Measurements from ENCODE around the gene STAP2. TPM values are rescaled to one million over a fixed set of nuclear protein-coding genes. Genes with fewer than 3 reads are reported as not detected.
A peak's percentile ranks its signal among the peaks of the same experiment; 100 is the strongest.

Gene STAP2
- total RNA-seq: 10 to 100 TPM; 11.0 to 11.5 TPM

GRCh38 chr19:4338441-4339355 lies at the start of gene STAP2:
STAP2 (minus strand) TSS chr19:4338827; CDS start chr19:4338753, 74 bp downstream.
- CTCF ChIA-PET: interaction anchor here (1.4 to 1.5 kb wide), 2 partner anchors 11 to 64 kb away, joined by 3 to 4 read pairs; partner anchors contain the start of gene CHAF1A
- Mint-ChIP-seq H3K4me3 (peak within 1 kb of the TSS; percentile 81), H3K4me1 (peaks cover 16% of the 10 kb centered on the region), H3K27ac (peak within 1 kb of the TSS; percentile 94), H3K36me3 (ENCODE audit: low read depth) (peaks cover 19% of the 10 kb centered on the region), H3K9me3 (ENCODE audit: low read depth) (peaks cover 9% of the 10 kb centered on the region), H3K27me3 (no peaks in the 10 kb centered on the region)
- intact Hi-C loops (cut with DNase I, micrococcal nuclease): loop anchor here in 1 of 2 experiments (1.0 kb wide), 1 partner anchor 10 kb away; no protein-coding TSS in a partner anchor
- DNase-seq (peak; percentile 64), ATAC-seq (no peak)
- POLR2A ChIA-PET: interaction anchor here (0.6 to 1.0 kb wide), 3 partner anchors 8 to 132 kb away, joined by 3 to 6 read pairs (median 3); no protein-coding TSS in a partner anchor

- no peak overlapping the region for H3K27ac Mint-ChIP-seq
- no peak for ATAC-seq
- no peak overlapping the region for H3K4me3 Mint-ChIP-seq
- no peak for DNase-seq
- intact Hi-C loops (cut with DNase I, micrococcal nuclease): no loop called here
- H3K4me1 Mint-ChIP-seq: peaks cover 24% of the 10 kb centered on the region
- ChIA-PET POLR2A (no interaction called here), CTCF (no interaction called here)
- H3K9me3 Mint-ChIP-seq (ENCODE audit: low read depth): no peaks in the 10 kb centered on the region
- peaks cover 11% of the 10 kb centered on the region for H3K36me3 Mint-ChIP-seq (ENCODE audit: low read depth)
- no peaks in the 10 kb centered on the region for H3K27me3 Mint-ChIP-seq
These were observed 47.6 kb upstream of the STAP2 start for GRCh38 chr19:4386041-4386782.

GRCh38 chr19:4385291-4386040 lies 46.8 kb upstream of the STAP2 start:
- ATAC-seq (no peak), DNase-seq (no peak)
- H3K4me3 Mint-ChIP-seq: no peak overlapping the region
- H3K4me1 Mint-ChIP-seq: peaks cover 24% of the 10 kb centered on the region
- H3K27ac Mint-ChIP-seq: no peak overlapping the region
- ChIA-PET CTCF (no interaction called here), POLR2A (no interaction called here)
- intact Hi-C loops (cut with DNase I, micrococcal nuclease): no loop called here
- peaks cover 11% of the 10 kb centered on the region for H3K36me3 Mint-ChIP-seq (ENCODE audit: low read depth)
- H3K9me3 Mint-ChIP-seq (ENCODE audit: low read depth): no peaks in the 10 kb centered on the region
- H3K27me3 Mint-ChIP-seq: no peaks in the 10 kb centered on the region

- Mint-ChIP-seq H3K27ac (peak overlapping the region; percentile 89), H3K27me3 (no peaks in the 10 kb centered on the region), H3K4me1 (peaks cover 62% of the 10 kb centered on the region), H3K9me3 (ENCODE audit: low read depth) (no peaks in the 10 kb centered on the region), H3K4me3 (peak overlapping the region; percentile 71), H3K36me3 (ENCODE audit: low read depth) (peaks cover 6% of the 10 kb centered on the region)
- ATAC-seq: peak; percentile 64
- peak; percentile 77 for DNase-seq
- ChIA-PET POLR2A (interaction anchor here (0.7 kb wide), 1 partner anchor 100 kb away, joined by 3 read pairs; no protein-coding TSS in a partner anchor), CTCF (interaction anchor here (2.1 kb wide), 1 partner anchor 21 kb away, joined by 13 read pairs; the partner anchor contains the start of genes CHAF1A and SH3GL1)
- intact Hi-C loops (cut with DNase I, micrococcal nuclease): loop anchor here in 1 of 2 experiments (1.0 kb wide), 1 partner anchor 20 kb away; the partner anchor contains the start of gene SH3GL1
These were observed 41.7 kb upstream of the STAP2 start for GRCh38 chr19:4380254-4380727.

GRCh38 chr19:4379383-4380253 lies 41.0 kb upstream of the STAP2 start:
- ATAC-seq (peak; percentile 75), DNase-seq (peak; percentile 71)

GRCh38 chr19:4378886-4379285 lies 40.3 kb upstream of the STAP2 start:
- POLR2A ChIA-PET: no interaction called here
- H3K36me3 Mint-ChIP-seq (ENCODE audit: low read depth): peaks cover 6% of the 10 kb centered on the region
- H3K27ac Mint-ChIP-seq: peak overlapping the region; percentile 89
- CTCF ChIA-PET: interaction anchor here (0.7 to 2.1 kb wide), 3 partner anchors 9 to 413 kb away, joined by 3 to 13 read pairs (median 3); partner anchors contain the start of genes CHAF1A, FEM1A and SH3GL1
- ATAC-seq (no peak), DNase-seq (no peak)
- no peaks in the 10 kb centered on the region for H3K27me3 Mint-ChIP-seq
- peaks cover 68% of the 10 kb centered on the region for H3K4me1 Mint-ChIP-seq
- no peaks in the 10 kb centered on the region for H3K9me3 Mint-ChIP-seq (ENCODE audit: low read depth)
- peak overlapping the region; percentile 71 for H3K4me3 Mint-ChIP-seq
- intact Hi-C loops (cut with DNase I, micrococcal nuclease): loop anchor here (1.0 kb wide), 2 partner anchors 10 to 21 kb away; partner anchors contain the start of gene SH3GL1 (in 1 of the 2)

More at GRCh38 chr19:4379383-4380253, 41.0 kb upstream of the STAP2 start:
- Mint-ChIP-seq H3K4me3 (peak overlapping the region; percentile 71), H3K27ac (peak overlapping the region; percentile 89), H3K4me1 (peaks cover 64% of the 10 kb centered on the region), H3K36me3 (ENCODE audit: low read depth) (peaks cover 6% of the 10 kb centered on the region), H3K27me3 (no peaks in the 10 kb centered on the region), H3K9me3 (ENCODE audit: low read depth) (no peaks in the 10 kb centered on the region)
- intact Hi-C loops (cut with DNase I, micrococcal nuclease): loop anchor here (1.0 kb wide), 2 partner anchors 10 to 21 kb away; partner anchors contain the start of gene SH3GL1 (in 2 of the 2)
- CTCF ChIA-PET: interaction anchor here (0.7 to 2.1 kb wide), 3 partner anchors 9 to 412 kb away, joined by 3 to 13 read pairs (median 3); partner anchors contain the start of genes CHAF1A, FEM1A and SH3GL1
- POLR2A ChIA-PET: no interaction called here

- intact Hi-C loops (cut with DNase I, micrococcal nuclease): no loop called here
- Mint-ChIP-seq H3K36me3 (ENCODE audit: low read depth) (peaks cover 4% of the 10 kb centered on the region), H3K4me1 (peaks cover 70% of the 10 kb centered on the region), H3K9me3 (ENCODE audit: low read depth) (no peaks in the 10 kb centered on the region), H3K4me3 (no peak overlapping the region), H3K27me3 (no peaks in the 10 kb centered on the region), H3K27ac (peak overlapping the region; percentile 74)
- CTCF ChIA-PET: interaction anchor here (1.6 to 2.2 kb wide), 2 partner anchors 23 to 24 kb away, joined by 5 to 8 read pairs; partner anchors contain the start of gene SH3GL1
- POLR2A ChIA-PET: interaction anchor here (0.6 kb wide), 2 partner anchors 34 to 164 kb away, joined by 3 to 8 read pairs; no protein-coding TSS in a partner anchor
- no peak for ATAC-seq
- no peak for DNase-seq
These were observed 38.6 kb upstream of the STAP2 start for GRCh38 chr19:4376991-4377781.

- POLR2A ChIA-PET: interaction anchor here (0.6 kb wide), 1 partner anchor 34 kb away, joined by 3 read pairs; no protein-coding TSS in a partner anchor
- intact Hi-C loops (cut with DNase I, micrococcal nuclease): no loop called here
- Mint-ChIP-seq H3K27me3 (no peaks in the 10 kb centered on the region), H3K9me3 (ENCODE audit: low read depth) (no peaks in the 10 kb centered on the region), H3K4me3 (no peak overlapping the region), H3K27ac (peak overlapping the region; percentile 23), H3K4me1 (peaks cover 66% of the 10 kb centered on the region), H3K36me3 (ENCODE audit: low read depth) (peaks cover 4% of the 10 kb centered on the region)
- no peak for DNase-seq
- CTCF ChIA-PET: interaction anchor here (1.6 to 2.2 kb wide), 2 partner anchors 24 kb away, joined by 5 to 8 read pairs; partner anchors contain the start of gene SH3GL1
- no peak for ATAC-seq
These were observed 38.0 kb upstream of the STAP2 start for GRCh38 chr19:4376671-4376990.

- peaks cover 65% of the 10 kb centered on the region for H3K4me1 Mint-ChIP-seq
- intact Hi-C loops (cut with DNase I, micrococcal nuclease): no loop called here
- ChIA-PET POLR2A (interaction anchor here (0.6 kb wide), 1 partner anchor 33 kb away, joined by 3 read pairs; no protein-coding TSS in a partner anchor), CTCF (interaction anchor here (1.6 to 2.2 kb wide), 2 partner anchors 23 to 26 kb away, joined by 3 to 8 read pairs; partner anchors contain the start of gene CHAF1A)
- H3K27me3 Mint-ChIP-seq: no peaks in the 10 kb centered on the region
- H3K36me3 Mint-ChIP-seq (ENCODE audit: low read depth): peaks cover 4% of the 10 kb centered on the region
- H3K9me3 Mint-ChIP-seq (ENCODE audit: low read depth): no peaks in the 10 kb centered on the region
- DNase-seq (no peak), ATAC-seq (no peak)
- no peak overlapping the region for H3K4me3 Mint-ChIP-seq
- H3K27ac Mint-ChIP-seq: peak overlapping the region; percentile 35
These were observed 37.5 kb upstream of the STAP2 start for GRCh38 chr19:4376028-4376670.

Measured in activated CD4-positive, alpha-beta T cell treated with anti-CD3 and anti-CD28 coated beads for 36 hours (primary cell).